Smooth muscle cell (in vitro differentiated cells): ENCODE data around the gene ZNF488. TPM values are rescaled to one million over a fixed set of nuclear protein-coding genes. Genes with fewer than 3 reads are reported as not detected.

ENCODE experiments used
- DNase-seq: peaks from one replicate; lab custom pipeline; 2025; ENCODE audit not compliant: unreplicated experiment; lab: John Stamatoyannopoulos, UW
- H2AFZ ChIP-seq: fragments of 200-600 bp; sonication (generic); 2 replicates; pipeline ENCODE4 v1.6.0; 2016; ENCODE audit warnings: antibody characterized with exemption, low read depth, mild to moderate bottlenecking
- H3F3A ChIP-seq: fragments of 200-600 bp; sonication (generic); 2 replicates; pipeline ENCODE4 v1.6.0; 2017; ENCODE audit warnings: antibody characterized with exemption, low read depth
- H3K27ac ChIP-seq: fragments of 200-600 bp; sonication (generic); 2 replicates; pipeline ENCODE4 v1.5.1; 2016; ENCODE audit warnings: low read depth, mild to moderate bottlenecking
- H3K27me3 ChIP-seq: fragments of 200-600 bp; sonication (generic); 2 replicates; pipeline ENCODE4 v1.6.1; 2016; ENCODE audit warnings: low read depth, mild to moderate bottlenecking
- H3K36me3 ChIP-seq: fragments of 200-600 bp; sonication (generic); 2 replicates; pipeline ENCODE4 v1.5.1; 2016; ENCODE audit warnings: low read depth
- H3K4me1 ChIP-seq: fragments of 200-600 bp; sonication (generic); 2 replicates; pipeline ENCODE4 v1.5.1; 2016; ENCODE audit warnings: low read depth
- H3K4me2 ChIP-seq: fragments of 200-600 bp; sonication (generic); 2 replicates; pipeline ENCODE4 v1.6.0; 2016; ENCODE audit warnings: mild to moderate bottlenecking
- H3K4me3 ChIP-seq: fragments of 200-600 bp; sonication (generic); 2 replicates; pipeline ENCODE4 v1.5.1; 2016; ENCODE audit warnings: mild to moderate bottlenecking
- H3K79me2 ChIP-seq: fragments of 200-600 bp; sonication (generic); 2 replicates; pipeline ENCODE4 v1.6.0; 2016; ENCODE audit warnings: low read depth, mild to moderate bottlenecking
- H3K9ac ChIP-seq: fragments of 200-600 bp; sonication (generic); 2 replicates; pipeline ENCODE4 v1.6.0; 2016; ENCODE audit warnings: low read depth
- H3K9me3 ChIP-seq: fragments of 200-600 bp; sonication (generic); replicated peaks from 2 replicates; pipeline ENCODE4 v1.5.1; 2016; ENCODE audit warnings: low read depth
- H4K20me1 ChIP-seq: fragments of 200-600 bp; sonication (generic); 2 replicates; pipeline ENCODE4 v1.6.0; 2016; ENCODE audit warnings: low read depth
- CTCF ChIP-seq: fragments of 200-600 bp; sonication (generic); IDR thresholded peaks from 2 replicates; pipeline ENCODE4 v1.5.1; 2017; ENCODE audit warnings: borderline replicate concordance, mild to moderate bottlenecking, antibody characterized with exemption; ENCODE audit not compliant: insufficient read depth, poor library complexity, severe bottlenecking
- WGBS: methylation state at CpG from one replicate; pipeline ENCODE4 v1.1.7; 2016; ENCODE audit warnings: low lambda C conversion rate; 5-methylcytosine and 5-hydroxymethylcytosine counted together
- polyA plus RNA-seq: library from polyadenylated mRNA; unstranded; fragments of >200 nt; fragmentation: Nextera tagmentation; extraction: Ambion mirVana; gene quantifications from 2 replicates; pipeline ENCODE4 v1.2.1, GENCODE V29; 2016
- total RNA-seq: library from RNA; depleted of rRNA; stranded (reverse); fragments of >200 nt; gene quantifications from 2 replicates; pipeline ENCODE4 v1.2.3, GENCODE V29; 2014

The ZNF488 gene
- total and polyA plus RNA-seq, 2 experiments from 2014 or later, result 1.1 TPM; not detected in 1

GRCh38 chr10:47365431-47366180 lies 18.5 kb downstream of the ZNF488 start:
- Histone ChIP-seq H3K36me3 (no peaks in the 10 kb centered on the region), H3K4me1 (no peaks in the 10 kb centered on the region), H3K79me2 (no peaks in the 10 kb centered on the region), H3K4me3 (no peak overlapping the region), H3K9me3 (no peaks in the 10 kb centered on the region), H4K20me1 (no peaks in the 10 kb centered on the region), H3K9ac (no peak overlapping the region), H3K27ac (no peak overlapping the region), H3K27me3 (no peaks in the 10 kb centered on the region), H2AFZ (no peak overlapping the region), H3K4me2 (no peak overlapping the region), H3F3A (no peaks in the 10 kb centered on the region)
- DNase-seq, result no peak
- no peak for TF ChIP-seq CTCF
- WGBS, result 91% methylated on average over 9 of the region's 9 CpGs

GRCh38 chr10:47364911-47365310 lies 19.2 kb downstream of the ZNF488 start:
- no peaks in the 10 kb centered on the region for H3K36me3 ChIP-seq
- 93% methylated on average over 6 of the region's 6 CpGs for WGBS
- H3K27ac ChIP-seq, result no peak overlapping the region
- H3K4me3 ChIP-seq, result no peak overlapping the region
- H3K4me2 ChIP-seq, result no peak overlapping the region
- H3K9me3 ChIP-seq, result no peaks in the 10 kb centered on the region
- H3K4me1 ChIP-seq, result no peaks in the 10 kb centered on the region
- no peaks in the 10 kb centered on the region for H4K20me1 ChIP-seq
- no peak for DNase-seq
- no peak overlapping the region for H3K9ac ChIP-seq
- H2AFZ ChIP-seq, result no peak overlapping the region
- no peaks in the 10 kb centered on the region for H3K79me2 ChIP-seq
- H3F3A ChIP-seq, result no peaks in the 10 kb centered on the region
- H3K27me3 ChIP-seq, result no peaks in the 10 kb centered on the region
- TF ChIP-seq CTCF, result no peak

- Histone ChIP-seq H3K27me3 (no peaks in the 10 kb centered on the region), H3F3A (no peaks in the 10 kb centered on the region), H3K4me1 (no peaks in the 10 kb centered on the region), H3K4me2 (no peak overlapping the region), H2AFZ (no peak overlapping the region), H3K9me3 (no peaks in the 10 kb centered on the region), H3K27ac (no peak overlapping the region), H3K79me2 (no peaks in the 10 kb centered on the region), H3K4me3 (no peak overlapping the region), H3K9ac (no peak overlapping the region), H4K20me1 (no peaks in the 10 kb centered on the region), H3K36me3 (no peaks in the 10 kb centered on the region)
- TF ChIP-seq CTCF, result no peak
- 63% methylated on average over 4 of the region's 4 CpGs for whole genome bisulfite sequencing
- no peak for DNase-seq
Measured at GRCh38 chr10:47364366-47364765, 19.7 kb downstream of the ZNF488 start.

GRCh38 chr10:47363781-47364180 lies 20.3 kb downstream of the ZNF488 start:
- WGBS, result 91% methylated on average over 3 of the region's 3 CpGs
- H3K4me2 ChIP-seq, result no peak overlapping the region
- H3K9me3 ChIP-seq, result no peaks in the 10 kb centered on the region
- no peaks in the 10 kb centered on the region for H3F3A ChIP-seq
- no peaks in the 10 kb centered on the region for H3K27me3 ChIP-seq
- H4K20me1 ChIP-seq, result no peaks in the 10 kb centered on the region
- no peaks in the 10 kb centered on the region for H3K36me3 ChIP-seq
- H3K4me3 ChIP-seq, result no peak overlapping the region
- no peaks in the 10 kb centered on the region for H3K4me1 ChIP-seq
- TF ChIP-seq CTCF, result no peak
- no peak for DNase-seq
- no peaks in the 10 kb centered on the region for H3K79me2 ChIP-seq
- no peak overlapping the region for H3K27ac ChIP-seq
- no peak overlapping the region for H2AFZ ChIP-seq
- H3K9ac ChIP-seq, result no peak overlapping the region
